IPS-18a (cell line): ENCODE results near the gene MAP1LC3B2.
"Not testable (repeated sequence)": the region's sequence is repeated elsewhere in the genome, so short reads cannot be mapped to it uniquely, and the experiment has no call there.

Source experiments
- H3K27ac ChIP-seq: one replicate; pipeline ENCODE4 v1.5.1; 2013; ENCODE audit warnings: low read length
- H3K27me3 ChIP-seq: one replicate; pipeline ENCODE4 v1.6.1; 2013; ENCODE audit warnings: mild to moderate bottlenecking, low read length; ENCODE audit not compliant: control insufficient read depth, insufficient read depth
- H3K36me3 ChIP-seq: one replicate; pipeline ENCODE4 v1.6.1; 2013; ENCODE audit warnings: low read depth, low read length; ENCODE audit not compliant: control insufficient read depth
- H3K4me1 ChIP-seq: one replicate; pipeline ENCODE4 v1.6.1; 2013; ENCODE audit warnings: low read depth, low read length; ENCODE audit not compliant: control insufficient read depth
- H3K4me3 ChIP-seq: one replicate; pipeline ENCODE4 v1.5.1; 2013; ENCODE audit warnings: low read length
- H3K9ac ChIP-seq: one replicate; pipeline ENCODE4 v1.6.1; 2013; ENCODE audit warnings: mild to moderate bottlenecking, low read length, moderate library complexity
- H3K9me3 ChIP-seq: one replicate; pipeline ENCODE4 v1.6.1; 2013; ENCODE audit warnings: low read depth, low read length; ENCODE audit not compliant: control insufficient read depth

MAP1LC3B2 gene

DNA sequence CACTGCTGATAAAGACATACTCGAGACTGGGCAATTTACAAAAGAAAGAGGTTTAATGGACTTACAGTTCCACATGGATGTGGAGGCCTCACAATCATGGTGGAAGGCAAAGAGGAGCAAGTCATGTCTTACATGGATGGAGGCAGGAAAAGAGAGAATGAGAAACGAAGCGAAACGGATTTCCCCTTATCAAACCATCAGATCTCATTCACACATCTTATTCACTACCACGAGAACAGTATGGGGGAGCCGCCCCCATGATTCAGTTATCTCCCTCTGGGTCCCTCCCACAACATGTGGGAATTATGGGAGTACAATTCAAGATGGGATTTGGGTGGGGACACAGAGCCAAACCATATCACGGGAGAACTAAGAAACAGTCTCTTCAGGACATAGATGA, 6.0 kb downstream of the MAP1LC3B2 start:
- not testable (repeated sequence) for H3K27me3 ChIP-seq, H3K27ac ChIP-seq, H3K36me3 ChIP-seq, H3K9ac ChIP-seq, H3K4me3 ChIP-seq, H3K4me1 ChIP-seq, H3K9me3 ChIP-seq

DNA sequence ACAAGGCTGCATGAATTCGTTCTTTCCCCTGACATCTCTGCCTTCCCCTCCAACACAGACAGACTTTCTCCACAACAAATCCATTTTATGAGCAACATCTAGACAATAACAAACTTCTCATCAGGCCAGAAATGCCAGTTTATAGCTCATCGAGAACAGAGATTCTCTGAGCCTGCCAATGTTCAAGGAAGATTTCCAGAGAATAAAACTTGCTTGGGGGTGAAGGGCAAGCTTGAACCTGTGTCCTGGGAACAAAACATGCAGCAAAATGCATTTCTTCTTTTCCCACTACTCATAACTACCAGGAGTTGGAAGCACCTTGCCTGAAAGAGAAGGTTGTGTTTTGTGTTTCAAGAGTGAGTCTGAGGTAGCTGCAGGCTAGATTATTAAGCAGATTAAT, 6.8 kb downstream of the MAP1LC3B2 start:
- H3K36me3 ChIP-seq, result no peaks in the 10 kb centered on the region
- H3K9me3 ChIP-seq, result no peaks in the 10 kb centered on the region
- no peak overlapping the region for H3K9ac ChIP-seq
- no peaks in the 10 kb centered on the region for H3K27me3 ChIP-seq
- H3K4me3 ChIP-seq, result no peak overlapping the region
- no peaks in the 10 kb centered on the region for H3K4me1 ChIP-seq
- no peak overlapping the region for H3K27ac ChIP-seq

GRCh38 chr12:116568203-116568602, 9.0 kb downstream of the MAP1LC3B2 start:
- H3K27ac ChIP-seq, result no peak overlapping the region

GRCh38 chr12:116571089-116571488, 11.9 kb downstream of the MAP1LC3B2 start:
- H3K9ac ChIP-seq, result no peak overlapping the region
- H3K27me3 ChIP-seq, result no peaks in the 10 kb centered on the region
- no peaks in the 10 kb centered on the region for H3K4me1 ChIP-seq
- H3K4me3 ChIP-seq, result no peak overlapping the region
- H3K36me3 ChIP-seq, result no peaks in the 10 kb centered on the region
- no peak overlapping the region for H3K27ac ChIP-seq
- H3K9me3 ChIP-seq, result no peaks in the 10 kb centered on the region

More at GRCh38 chr12:116568203-116568602, 9.0 kb downstream of the MAP1LC3B2 start:
- no peaks in the 10 kb centered on the region for H3K27me3 ChIP-seq
- H3K36me3 ChIP-seq, result no peaks in the 10 kb centered on the region
- no peaks in the 10 kb centered on the region for H3K9me3 ChIP-seq
- H3K4me1 ChIP-seq, result no peaks in the 10 kb centered on the region
- H3K4me3 ChIP-seq, result no peak overlapping the region
- H3K9ac ChIP-seq, result no peak overlapping the region

- Histone ChIP-seq H3K4me3 (no peak overlapping the region), H3K4me1 (no peaks in the 10 kb centered on the region), H3K9ac (no peak overlapping the region), H3K27ac (no peak overlapping the region), H3K27me3 (no peaks in the 10 kb centered on the region), H3K36me3 (no peaks in the 10 kb centered on the region), H3K9me3 (no peaks in the 10 kb centered on the region)
These were observed 14.6 kb downstream of the MAP1LC3B2 start for GRCh38 chr12:116573776-116574175.

DNA sequence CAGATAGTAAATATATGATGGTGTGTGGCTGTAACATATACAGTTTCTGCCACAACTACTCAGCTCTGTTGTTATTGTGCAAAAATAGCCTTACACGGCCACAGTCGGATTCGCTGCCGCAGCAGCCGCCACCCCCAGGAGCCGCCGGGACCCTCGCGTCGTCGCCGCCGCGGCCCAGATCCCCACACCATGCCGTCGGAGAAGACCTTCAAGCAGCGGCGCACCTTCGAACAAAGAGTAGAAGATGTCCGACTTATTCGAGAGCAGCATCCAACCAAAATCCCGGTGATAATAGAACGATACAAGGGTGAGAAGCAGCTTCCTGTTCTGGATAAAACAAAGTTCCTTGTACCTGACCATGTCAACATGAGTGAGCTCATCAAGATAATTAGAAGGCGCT, 16.6 kb downstream of the MAP1LC3B2 start:
- not testable (repeated sequence) for H3K27ac ChIP-seq, H3K36me3 ChIP-seq, H3K4me1 ChIP-seq

GRCh38 chr12:116577154-116577561, 18.0 kb downstream of the MAP1LC3B2 start:
- H3K9ac ChIP-seq, result no peak overlapping the region
- no peak overlapping the region for H3K4me3 ChIP-seq
- H3K27ac ChIP-seq, result no peak overlapping the region
- no peaks in the 10 kb centered on the region for H3K4me1 ChIP-seq
- no peaks in the 10 kb centered on the region for H3K36me3 ChIP-seq
- no peaks in the 10 kb centered on the region for H3K27me3 ChIP-seq
- H3K9me3 ChIP-seq, result no peaks in the 10 kb centered on the region

More for the DNA sequence above, 16.6 kb downstream of the MAP1LC3B2 start:
- H3K9me3 ChIP-seq, H3K4me3 ChIP-seq, H3K9ac ChIP-seq, H3K27me3 ChIP-seq: not testable (repeated sequence)

DNA sequence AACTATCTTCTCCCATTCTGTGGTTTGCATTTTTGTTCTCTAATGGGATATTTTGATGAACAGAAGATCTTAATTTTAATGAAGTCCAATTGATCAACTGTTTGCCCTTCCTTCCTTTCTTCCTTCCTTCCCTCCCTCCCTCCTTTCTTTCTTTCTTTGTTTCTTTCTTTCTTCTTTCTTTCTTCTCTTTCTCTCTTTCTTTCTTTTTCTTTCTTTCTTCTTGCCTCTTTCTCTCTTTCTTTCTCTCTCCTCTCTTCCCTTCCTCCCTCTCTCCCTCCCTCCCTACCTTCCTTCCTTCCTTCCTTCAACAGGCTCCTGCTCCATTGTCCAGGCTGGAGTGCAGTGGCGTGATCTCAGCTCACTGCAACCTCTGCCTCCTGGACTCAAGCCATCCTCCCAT, 18.9 kb downstream of the MAP1LC3B2 start:
- H3K27ac ChIP-seq, result no peak overlapping the region
- no peaks in the 10 kb centered on the region for H3K36me3 ChIP-seq
- H3K4me3 ChIP-seq, result no peak overlapping the region
- H3K9me3 ChIP-seq, result no peaks in the 10 kb centered on the region
- H3K9ac ChIP-seq, result no peak overlapping the region
- H3K27me3 ChIP-seq, result no peaks in the 10 kb centered on the region
- peaks cover 4% of the 10 kb centered on the region for H3K4me1 ChIP-seq

GRCh38 chr12:116582610-116583009, 23.4 kb downstream of the MAP1LC3B2 start:
- Histone ChIP-seq H3K9me3 (no peaks in the 10 kb centered on the region), H3K36me3 (no peaks in the 10 kb centered on the region), H3K4me3 (no peak overlapping the region), H3K27me3 (no peaks in the 10 kb centered on the region), H3K4me1 (peaks cover 12% of the 10 kb centered on the region), H3K9ac (no peak overlapping the region), H3K27ac (no peak overlapping the region)

- H3K27ac ChIP-seq, result no peak overlapping the region
- no peaks in the 10 kb centered on the region for H3K9me3 ChIP-seq
- H3K9ac ChIP-seq, result no peak overlapping the region
These were observed 24.0 kb downstream of the MAP1LC3B2 start for GRCh38 chr12:116583129-116583694.

DNA sequence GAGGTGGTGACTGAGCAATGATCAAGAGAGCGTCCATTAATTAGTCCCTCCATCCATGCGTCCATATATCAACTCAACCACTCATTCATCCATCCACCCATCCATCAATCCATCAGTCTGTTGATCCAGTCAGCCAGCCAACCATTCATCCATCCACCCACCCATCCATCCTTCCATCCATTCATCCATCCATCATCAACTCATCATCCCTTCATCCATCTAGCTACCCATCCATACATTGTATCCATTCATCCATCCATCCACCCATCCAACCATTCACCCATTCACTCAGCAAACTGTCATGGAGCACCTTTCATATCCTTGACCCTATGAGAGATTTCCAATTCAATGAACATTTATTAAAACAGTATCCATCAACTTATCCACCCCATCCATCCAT, 28.1 kb downstream of the MAP1LC3B2 start:
- H3K27me3 ChIP-seq, result no peaks in the 10 kb centered on the region
- H3K9me3 ChIP-seq, result no peaks in the 10 kb centered on the region
- peaks cover 12% of the 10 kb centered on the region for H3K4me1 ChIP-seq

More at GRCh38 chr12:116583129-116583694, 24.0 kb downstream of the MAP1LC3B2 start:
- Histone ChIP-seq H3K36me3 (no peaks in the 10 kb centered on the region), H3K4me1 (peaks cover 12% of the 10 kb centered on the region), H3K27me3 (no peaks in the 10 kb centered on the region), H3K4me3 (no peak overlapping the region)

DNA sequence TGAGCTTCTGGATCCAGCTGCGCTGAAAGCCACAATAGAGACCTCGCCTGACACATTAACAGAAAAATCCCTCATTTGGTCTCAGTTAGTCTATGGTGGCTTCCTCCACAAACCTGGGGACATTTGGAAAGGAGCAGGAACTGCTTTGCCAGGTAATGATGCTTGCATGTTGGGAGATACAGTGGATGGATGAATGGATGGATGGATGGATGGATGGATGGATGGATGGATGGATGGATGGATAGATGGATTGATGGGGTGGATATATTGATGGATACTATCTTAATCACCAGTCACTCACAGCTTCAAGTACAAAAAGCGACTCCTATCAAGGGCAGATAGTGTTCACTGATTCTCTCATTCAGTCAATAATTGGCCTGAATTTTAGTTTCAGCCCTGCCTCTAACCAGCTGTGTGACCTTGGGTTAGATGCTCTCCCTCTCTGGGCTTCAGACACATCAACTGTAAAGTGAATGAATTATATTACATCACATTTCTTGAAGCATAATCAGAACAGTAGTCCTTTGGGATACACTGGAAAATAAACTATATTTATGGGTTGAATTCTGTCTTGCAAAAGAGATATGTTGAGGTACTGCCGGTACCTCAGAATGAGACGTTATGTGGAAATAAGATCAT, 29.3 kb downstream of the MAP1LC3B2 start:
- Histone ChIP-seq H3K4me3 (no peak overlapping the region), H3K27ac (no peak overlapping the region), H3K9me3 (no peaks in the 10 kb centered on the region), H3K9ac (no peak overlapping the region), H3K36me3 (no peaks in the 10 kb centered on the region), H3K4me1 (peaks cover 4% of the 10 kb centered on the region), H3K27me3 (no peaks in the 10 kb centered on the region)

More for the DNA sequence above, 28.1 kb downstream of the MAP1LC3B2 start:
- H3K4me3 ChIP-seq, result no peak overlapping the region
- H3K9ac ChIP-seq, result no peak overlapping the region
- H3K27ac ChIP-seq, result no peak overlapping the region
- no peaks in the 10 kb centered on the region for H3K36me3 ChIP-seq
